GM13977 (cell line): ENCODE results near the gene FITM1.

Experiments
- DNase-seq: peaks from one replicate; pipeline ENCODE4 v3.0.0; 2012; ENCODE audit warnings: low spot score
- in situ Hi-C: fragments of 300-500 bp; cut with MboI; formaldehyde crosslinking; loops from one replicate; pipeline ENCODE4 v1.12.0; 2022; ENCODE audit warnings: low sequenced_read_pairs, low pct_unique_long_range_greater_than_20kb, mixed read lengths, inconsistent platforms; ENCODE audit not compliant: unreplicated experiment
- TF ChIP-seq, protein P1 (sequence below): IDR thresholded peaks from 2 replicates; pipeline ENCODE4 v1.5.1; 2012; ENCODE audit warnings: mild to moderate bottlenecking, control low read depth; ENCODE audit not compliant: insufficient read depth; ENCODE audit errors: extremely low read depth, missing control alignments

FITM1 gene

DNA sequence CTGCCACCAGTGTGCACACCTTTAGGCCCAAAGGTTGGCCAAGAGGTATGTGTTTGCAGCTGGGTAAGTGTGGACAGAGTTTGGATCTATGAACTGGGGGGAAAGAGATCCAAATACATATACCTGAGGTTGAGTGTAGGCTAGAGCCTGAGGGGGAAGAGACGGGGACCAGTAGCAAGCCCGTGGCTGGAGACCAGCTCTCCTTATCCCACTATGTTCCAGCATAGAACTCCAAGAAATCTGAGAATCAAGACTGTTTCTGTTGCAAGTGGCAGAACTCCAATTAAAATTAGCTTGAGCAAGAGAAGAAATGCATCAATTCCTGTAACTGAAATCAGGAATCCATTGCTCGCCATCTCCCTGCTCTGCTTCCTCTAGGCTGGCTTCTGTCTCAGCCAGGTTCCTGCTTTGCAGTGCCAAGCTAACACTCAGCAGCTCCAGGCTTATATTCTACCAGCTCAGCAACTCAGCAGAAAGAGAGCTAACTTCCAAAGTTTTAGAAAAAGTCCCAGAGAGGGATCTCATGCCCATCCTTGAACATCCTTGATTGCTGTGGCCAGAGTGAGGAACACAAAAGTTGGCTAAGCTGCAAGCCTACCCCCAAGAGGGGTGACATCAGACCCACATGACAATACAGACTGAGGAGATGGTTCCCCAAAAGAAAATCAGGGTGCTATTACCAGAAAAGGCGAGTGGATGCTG is 37.8 kb upstream of the FITM1 start:
- no peak for DNase-seq
- TF ChIP-seq, protein P1, sequence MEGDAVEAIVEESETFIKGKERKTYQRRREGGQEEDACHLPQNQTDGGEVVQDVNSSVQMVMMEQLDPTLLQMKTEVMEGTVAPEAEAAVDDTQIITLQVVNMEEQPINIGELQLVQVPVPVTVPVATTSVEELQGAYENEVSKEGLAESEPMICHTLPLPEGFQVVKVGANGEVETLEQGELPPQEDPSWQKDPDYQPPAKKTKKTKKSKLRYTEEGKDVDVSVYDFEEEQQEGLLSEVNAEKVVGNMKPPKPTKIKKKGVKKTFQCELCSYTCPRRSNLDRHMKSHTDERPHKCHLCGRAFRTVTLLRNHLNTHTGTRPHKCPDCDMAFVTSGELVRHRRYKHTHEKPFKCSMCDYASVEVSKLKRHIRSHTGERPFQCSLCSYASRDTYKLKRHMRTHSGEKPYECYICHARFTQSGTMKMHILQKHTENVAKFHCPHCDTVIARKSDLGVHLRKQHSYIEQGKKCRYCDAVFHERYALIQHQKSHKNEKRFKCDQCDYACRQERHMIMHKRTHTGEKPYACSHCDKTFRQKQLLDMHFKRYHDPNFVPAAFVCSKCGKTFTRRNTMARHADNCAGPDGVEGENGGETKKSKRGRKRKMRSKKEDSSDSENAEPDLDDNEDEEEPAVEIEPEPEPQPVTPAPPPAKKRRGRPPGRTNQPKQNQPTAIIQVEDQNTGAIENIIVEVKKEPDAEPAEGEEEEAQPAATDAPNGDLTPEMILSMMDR = no peak
- in situ Hi-C loops = loop anchor here (25.0 kb wide), 1 partner anchor 105 kb away; the partner anchor contains the start of gene DHRS4L2

GRCh38 chr14:24093207-24093900 is 37.1 kb upstream of the FITM1 start:
- in situ Hi-C loops = loop anchor here (25.0 kb wide), 1 partner anchor 106 kb away; the partner anchor contains the start of gene DHRS4L2
- TF ChIP-seq, protein P1 = no peak
- DNase-seq = no peak

DNA sequence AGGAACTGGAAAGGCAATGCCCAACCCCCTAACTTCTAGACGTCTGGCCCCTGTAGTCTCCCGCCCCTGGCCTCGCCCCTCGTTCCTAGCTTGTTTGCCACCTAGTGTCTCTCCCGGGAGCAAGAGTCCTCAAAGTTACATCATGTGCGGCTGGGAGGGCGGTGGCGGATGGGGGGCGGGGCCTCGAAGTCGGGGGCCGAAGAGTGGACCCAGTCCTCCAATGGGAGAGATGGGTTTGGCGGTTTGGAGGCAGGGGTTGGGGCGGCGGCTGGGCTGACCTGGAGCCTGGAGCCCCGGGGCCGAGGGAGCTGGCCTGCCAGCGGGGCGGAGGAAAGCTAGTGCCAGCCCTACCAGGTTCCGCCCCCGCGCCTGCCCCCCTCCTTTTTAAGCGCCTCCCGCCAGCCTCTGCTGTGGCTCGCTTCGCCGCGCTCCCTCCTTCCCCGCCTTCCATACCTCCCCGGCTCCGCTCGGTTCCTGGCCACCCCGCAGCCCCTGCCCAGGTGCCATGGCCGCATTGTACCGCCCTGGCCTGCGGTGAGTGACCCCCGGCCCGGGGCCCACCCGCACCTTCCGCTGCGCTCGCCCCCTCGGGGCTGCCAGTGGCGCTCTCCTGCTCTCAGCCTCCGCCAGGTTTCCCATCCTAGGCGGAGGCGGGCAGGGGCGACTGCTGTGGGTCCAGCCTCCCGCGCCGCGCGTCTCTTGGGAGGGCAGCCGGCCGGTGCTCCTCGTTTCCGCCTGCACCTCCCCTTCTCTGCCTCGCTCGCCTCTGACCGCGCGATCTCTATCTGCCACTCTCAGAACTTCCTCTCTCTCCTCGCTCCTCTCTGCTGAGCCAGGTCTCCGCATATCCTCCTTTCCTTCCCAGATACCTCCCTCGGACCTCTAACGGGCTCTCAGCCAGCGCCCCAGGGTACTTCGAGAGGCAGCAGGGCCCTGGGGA is 36.3 kb upstream of the FITM1 start, which contains the start of gene PCK2:
PCK2 (plus strand) TSS at position 411 of the 940 bp plus-strand sequence; CDS start at position 506, 95 bp downstream.
- TF ChIP-seq, protein P1 = no peak
- DNase-seq = peak; percentile 92
- in situ Hi-C loops = loop anchor here (25.0 kb wide), 1 partner anchor 107 kb away; the partner anchor contains the start of gene DHRS4L2

- DNase-seq = no peak
- TF ChIP-seq, protein P1 = no peak
- in situ Hi-C loops = loop anchor here (25.0 kb wide), 1 partner anchor 108 kb away; the partner anchor contains the start of gene DHRS4L2
Observed at GRCh38 chr14:24094841-24095270, 35.6 kb upstream of the FITM1 start.

DNA sequence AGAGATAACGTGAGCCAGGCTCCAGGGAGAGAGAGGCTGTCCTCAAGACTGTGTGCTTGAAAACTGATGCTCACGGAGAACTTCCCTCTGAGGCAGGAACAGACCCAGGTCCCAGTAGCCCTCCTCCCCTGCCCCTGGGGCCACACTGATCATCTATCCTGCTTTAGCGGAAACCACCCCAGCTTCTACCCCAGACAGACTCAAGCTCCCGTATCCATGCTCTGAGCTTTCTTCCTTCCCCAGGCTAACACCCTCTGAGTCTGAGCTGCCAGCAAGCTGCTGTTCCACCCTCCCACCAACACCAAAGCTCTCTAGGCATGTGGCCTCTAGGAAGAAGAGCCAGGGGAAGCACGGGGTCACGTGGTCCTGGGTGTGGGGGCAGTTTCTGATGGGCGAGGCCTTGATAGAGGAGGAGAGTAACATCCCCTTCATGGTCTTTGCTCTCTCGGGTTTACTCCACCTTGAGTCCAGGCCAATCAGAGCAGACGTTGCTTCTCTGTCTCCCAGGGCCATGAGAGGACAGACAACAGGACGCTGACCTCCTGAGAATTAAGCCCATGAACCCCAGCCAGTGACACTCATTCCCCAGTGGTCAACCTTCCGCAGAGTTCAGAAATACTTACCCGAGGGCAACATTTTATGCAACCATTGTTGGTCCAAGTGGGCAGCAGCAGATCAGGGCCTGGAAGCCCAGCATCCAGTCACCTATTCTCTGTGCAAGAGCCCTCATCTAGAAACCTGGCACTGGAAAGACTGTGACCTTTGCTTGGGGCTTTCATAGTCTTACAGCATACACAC is 35.0 kb upstream of the FITM1 start:
- peak; percentile 97 for DNase-seq
- in situ Hi-C loops = loop anchor here (25.0 kb wide), 1 partner anchor 108 kb away; the partner anchor contains the start of gene DHRS4L2

More for the DNA sequence above, 35.0 kb upstream of the FITM1 start:
- TF ChIP-seq, protein P1 = no peak
